ENCODE measurements around the gene LYST. TPM values are rescaled to one million over a fixed set of nuclear protein-coding genes. Genes with fewer than 3 reads are reported as not detected.
"Not testable (repeated sequence)": the region's sequence is repeated elsewhere in the genome, so short reads cannot be mapped to it uniquely, and the experiment has no call there.

Gene LYST
- polyA plus RNA-seq, 1 donor from 2014 or later, result 23.4 TPM

DNA sequence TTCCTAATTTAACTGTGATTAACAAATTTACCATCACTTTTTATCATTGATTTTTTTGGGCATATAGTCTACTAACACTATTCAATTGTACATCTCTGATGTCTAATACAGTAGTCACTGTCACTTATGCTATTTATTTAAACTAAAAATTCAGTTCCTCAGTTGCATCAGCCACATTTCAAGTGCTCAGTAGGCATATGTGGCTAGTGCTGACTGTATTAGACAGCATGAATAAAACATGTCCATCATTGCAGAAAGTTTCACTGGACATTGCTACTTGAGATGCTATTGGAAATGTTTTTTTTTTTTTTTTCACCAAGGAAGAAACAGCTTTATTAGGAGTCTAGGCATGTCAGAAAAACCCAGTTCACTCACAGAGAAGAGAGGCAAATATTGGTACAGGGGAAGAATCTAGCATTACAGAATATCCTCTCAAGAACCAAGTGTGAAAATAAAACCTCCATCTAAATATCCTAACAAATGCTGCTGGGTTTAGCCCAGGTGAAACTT lies 109.1 kb downstream of the LYST start:
- no peaks in the 10 kb centered on the region for H3K9me2 ChIP-seq (ENCODE audit: insufficient read depth, low read length)
- H3K79me2 ChIP-seq (replicated peaks; ENCODE audit: insufficient read depth, low read length), result no peaks in the 10 kb centered on the region
- no peak overlapping the region for H2AFZ ChIP-seq (ENCODE audit: low read depth, low read length)
- H4K20me1 ChIP-seq (ENCODE audit: insufficient read depth), result no peaks in the 10 kb centered on the region
- TF ChIP-seq, protein P1, sequence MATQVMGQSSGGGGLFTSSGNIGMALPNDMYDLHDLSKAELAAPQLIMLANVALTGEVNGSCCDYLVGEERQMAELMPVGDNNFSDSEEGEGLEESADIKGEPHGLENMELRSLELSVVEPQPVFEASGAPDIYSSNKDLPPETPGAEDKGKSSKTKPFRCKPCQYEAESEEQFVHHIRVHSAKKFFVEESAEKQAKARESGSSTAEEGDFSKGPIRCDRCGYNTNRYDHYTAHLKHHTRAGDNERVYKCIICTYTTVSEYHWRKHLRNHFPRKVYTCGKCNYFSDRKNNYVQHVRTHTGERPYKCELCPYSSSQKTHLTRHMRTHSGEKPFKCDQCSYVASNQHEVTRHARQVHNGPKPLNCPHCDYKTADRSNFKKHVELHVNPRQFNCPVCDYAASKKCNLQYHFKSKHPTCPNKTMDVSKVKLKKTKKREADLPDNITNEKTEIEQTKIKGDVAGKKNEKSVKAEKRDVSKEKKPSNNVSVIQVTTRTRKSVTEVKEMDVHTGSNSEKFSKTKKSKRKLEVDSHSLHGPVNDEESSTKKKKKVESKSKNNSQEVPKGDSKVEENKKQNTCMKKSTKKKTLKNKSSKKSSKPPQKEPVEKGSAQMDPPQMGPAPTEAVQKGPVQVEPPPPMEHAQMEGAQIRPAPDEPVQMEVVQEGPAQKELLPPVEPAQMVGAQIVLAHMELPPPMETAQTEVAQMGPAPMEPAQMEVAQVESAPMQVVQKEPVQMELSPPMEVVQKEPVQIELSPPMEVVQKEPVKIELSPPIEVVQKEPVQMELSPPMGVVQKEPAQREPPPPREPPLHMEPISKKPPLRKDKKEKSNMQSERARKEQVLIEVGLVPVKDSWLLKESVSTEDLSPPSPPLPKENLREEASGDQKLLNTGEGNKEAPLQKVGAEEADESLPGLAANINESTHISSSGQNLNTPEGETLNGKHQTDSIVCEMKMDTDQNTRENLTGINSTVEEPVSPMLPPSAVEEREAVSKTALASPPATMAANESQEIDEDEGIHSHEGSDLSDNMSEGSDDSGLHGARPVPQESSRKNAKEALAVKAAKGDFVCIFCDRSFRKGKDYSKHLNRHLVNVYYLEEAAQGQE (IDR thresholded peaks at IDR 0.05; ENCODE audit: borderline replicate concordance), result no peak
- TF ChIP-seq EZH2 (IDR thresholded peaks at IDR 0.05; ENCODE audit: borderline replicate concordance, insufficient read depth, low read length, poor library complexity, severe bottlenecking) (no peak), RAD21 (conservative IDR thresholded peaks at IDR 0.05) (no peak), POLR2AphosphoS5 (IDR thresholded peaks at IDR 0.05) (no peak), EP300 (conservative IDR thresholded peaks at IDR 0.05; ENCODE audit: poor library complexity, severe bottlenecking) (no peak), SMC3 (conservative IDR thresholded peaks at IDR 0.05; ENCODE audit: poor library complexity) (no peak), MXI1 (conservative IDR thresholded peaks at IDR 0.05; ENCODE audit: poor library complexity, severe bottlenecking) (no peak), TAF1 (IDR thresholded peaks at IDR 0.05; ENCODE audit: low read depth) (no peak)
- TF ChIP-seq, protein P2, sequence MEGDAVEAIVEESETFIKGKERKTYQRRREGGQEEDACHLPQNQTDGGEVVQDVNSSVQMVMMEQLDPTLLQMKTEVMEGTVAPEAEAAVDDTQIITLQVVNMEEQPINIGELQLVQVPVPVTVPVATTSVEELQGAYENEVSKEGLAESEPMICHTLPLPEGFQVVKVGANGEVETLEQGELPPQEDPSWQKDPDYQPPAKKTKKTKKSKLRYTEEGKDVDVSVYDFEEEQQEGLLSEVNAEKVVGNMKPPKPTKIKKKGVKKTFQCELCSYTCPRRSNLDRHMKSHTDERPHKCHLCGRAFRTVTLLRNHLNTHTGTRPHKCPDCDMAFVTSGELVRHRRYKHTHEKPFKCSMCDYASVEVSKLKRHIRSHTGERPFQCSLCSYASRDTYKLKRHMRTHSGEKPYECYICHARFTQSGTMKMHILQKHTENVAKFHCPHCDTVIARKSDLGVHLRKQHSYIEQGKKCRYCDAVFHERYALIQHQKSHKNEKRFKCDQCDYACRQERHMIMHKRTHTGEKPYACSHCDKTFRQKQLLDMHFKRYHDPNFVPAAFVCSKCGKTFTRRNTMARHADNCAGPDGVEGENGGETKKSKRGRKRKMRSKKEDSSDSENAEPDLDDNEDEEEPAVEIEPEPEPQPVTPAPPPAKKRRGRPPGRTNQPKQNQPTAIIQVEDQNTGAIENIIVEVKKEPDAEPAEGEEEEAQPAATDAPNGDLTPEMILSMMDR (IDR thresholded peaks at IDR 0.05; ENCODE audit: poor library complexity, severe bottlenecking), result no peak
- H3K9ac ChIP-seq (ENCODE audit: low read length), result no peak overlapping the region
- no peak overlapping the region for H3K27ac ChIP-seq (ENCODE audit: low read length)
- H3K36me3 ChIP-seq (ENCODE audit: insufficient read depth, low read length), result no peaks in the 10 kb centered on the region
- H3K27me3 ChIP-seq (ENCODE audit: insufficient read depth, low read depth, low read length), result no peaks in the 10 kb centered on the region
- H3K9me3 ChIP-seq (ENCODE audit: low read length), result no peaks in the 10 kb centered on the region
- H3F3A ChIP-seq (ENCODE audit: insufficient read depth, low read length, poor library complexity, severe bottlenecking), result no peaks in the 10 kb centered on the region
- H3K4me3 ChIP-seq (ENCODE audit: low read length), result no peak overlapping the region
- no peak overlapping the region for H3K4me2 ChIP-seq (ENCODE audit: low read length)

DNA sequence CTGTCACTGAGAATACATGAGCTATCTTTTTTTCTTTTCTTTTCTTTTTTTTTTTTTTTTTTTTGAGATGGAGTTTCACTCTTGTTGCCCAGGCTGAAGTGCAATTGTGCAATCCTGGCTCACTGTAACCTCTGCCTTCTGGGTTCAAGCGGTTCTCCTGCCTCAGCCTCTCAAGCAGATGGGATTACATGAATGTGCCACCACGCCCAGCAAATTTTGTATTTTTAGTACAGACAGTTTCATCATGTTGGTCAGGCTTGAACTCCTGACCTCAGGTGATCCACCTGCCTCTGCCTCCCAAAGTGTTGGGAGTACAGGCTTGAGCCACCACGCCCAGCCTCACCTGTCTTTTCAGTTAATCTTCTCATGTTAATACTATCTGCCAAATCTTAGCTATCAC lies 112.5 kb downstream of the LYST start:
- not testable (repeated sequence) for H3K27me3 ChIP-seq (ENCODE audit: insufficient read depth, low read depth, low read length); H3K4me3 ChIP-seq (ENCODE audit: low read length); H3K9me2 ChIP-seq (ENCODE audit: insufficient read depth, low read length); H3K9ac ChIP-seq (ENCODE audit: low read length); H3K36me3 ChIP-seq (ENCODE audit: insufficient read depth, low read length); H3F3A ChIP-seq (ENCODE audit: insufficient read depth, low read length, poor library complexity, severe bottlenecking); H2AFZ ChIP-seq (ENCODE audit: low read depth, low read length); H3K4me2 ChIP-seq (ENCODE audit: low read length); H3K9me3 ChIP-seq (ENCODE audit: low read length); H3K27ac ChIP-seq (ENCODE audit: low read length); H4K20me1 ChIP-seq (ENCODE audit: insufficient read depth); H3K79me2 ChIP-seq (replicated peaks; ENCODE audit: insufficient read depth, low read length)

Data from neural cell (in vitro differentiated cells).